COLO668 (cell line): ENCODE results near the gene RGS1.

Source experiments
- DNase-seq: peaks from one replicate; lab custom pipeline; 2025; ENCODE audit not compliant: unreplicated experiment; lab: John Stamatoyannopoulos, UW

Gene RGS1

GRCh38 chr1:192553741-192554140 lies 21.8 kb upstream of the RGS1 start:
- no peak for DNase-seq

GRCh38 chr1:192554904-192555303 lies 20.7 kb upstream of the RGS1 start:
- DNase-seq = no peak

- no peak for DNase-seq
Measured at GRCh38 chr1:192555399-192555798, 20.2 kb upstream of the RGS1 start.

- DNase-seq = no peak
Measured at GRCh38 chr1:192557841-192558595, 17.6 kb upstream of the RGS1 start.

- no peak for DNase-seq
Measured at GRCh38 chr1:192559115-192560006, 16.2 kb upstream of the RGS1 start.

GRCh38 chr1:192561301-192561700 lies 14.3 kb upstream of the RGS1 start:
- DNase-seq = no peak

- no peak for DNase-seq
Measured at GRCh38 chr1:192563129-192563528, 12.4 kb upstream of the RGS1 start.

GRCh38 chr1:192564099-192564498 lies 11.5 kb upstream of the RGS1 start:
- DNase-seq = no peak

GRCh38 chr1:192565946-192566345 lies 9.6 kb upstream of the RGS1 start:
- DNase-seq = no peak

GRCh38 chr1:192566657-192567056 lies 8.9 kb upstream of the RGS1 start:
- DNase-seq = no peak

- DNase-seq = no peak
Measured at GRCh38 chr1:192568063-192568462, 7.5 kb upstream of the RGS1 start.

GRCh38 chr1:192571668-192572067 lies 3.9 kb upstream of the RGS1 start:
- no peak for DNase-seq

- no peak for DNase-seq
Measured at GRCh38 chr1:192573499-192573898, 2.1 kb upstream of the RGS1 start.

- DNase-seq = no peak
Measured at GRCh38 chr1:192574073-192574472, 1.5 kb upstream of the RGS1 start.

GRCh38 chr1:192576190-192577144 lies 894 bp downstream of the RGS1 start:
- no peak for DNase-seq

GRCh38 chr1:192577145-192578140 lies 1.9 kb downstream of the RGS1 start:
- DNase-seq = no peak

- DNase-seq = no peak
Measured at GRCh38 chr1:192578144-192578909, 2.8 kb downstream of the RGS1 start.

GRCh38 chr1:192579010-192579738 lies 3.6 kb downstream of the RGS1 start:
- no peak for DNase-seq
